HCT116 (cell line): ENCODE results near the gene NSD2. TPM values are rescaled to one million over a fixed set of nuclear protein-coding genes. Genes with fewer than 3 reads are reported as not detected.

Experiments used
- ATAC-seq: fragments of 200-7000 bp; cut with Tn5 transposase; 2 replicates; pipeline ENCODE4 v1.9.1; 2020; ENCODE audit warnings: mild to moderate bottlenecking, moderate library complexity
- BruUV-seq: library from RNA; stranded (reverse); fragments of 400-500 nt; replicated peaks from 2 replicates; lab custom pipeline; 2021; lab: Mats Ljungman, UMichigan
- CTCF ChIA-PET: fragments of 300-600 bp; sonication (Branson Sonifier 250); formaldehyde crosslinking; loops from one replicate; lab custom pipeline; 2021; ENCODE audit warnings: antibody characterized with exemption; lab: Charles Lee
- POLR2A ChIA-PET: fragments of 300-600, 350-600 bp; sonication (Branson Sonifier 250); formaldehyde crosslinking; loops from one replicate; lab custom pipeline; 2021; ENCODE audit warnings: antibody characterized with exemption; lab: Charles Lee
- RAD21 ChIA-PET, 2 experiments: fragments of 300-600 bp; sonication (Branson Sonifier 250); formaldehyde crosslinking; loops; one replicate each; lab custom pipeline; 2023; ENCODE audit warnings: low total read pairs in 2 of 2; ENCODE audit not compliant: uncharacterized antibody in 2 of 2, unreplicated experiment in 2 of 2, low non-redundant PET in 1 of 2; lab: Charles Lee
- DNase-seq: peaks from one replicate; pipeline ENCODE4 v3.0.0-alpha.2; 2010; ENCODE audit warnings: low read depth, low spot score
- H2AFZ ChIP-seq: fragments of 200-600 bp; shearing (Covaris generic), sonication (generic); 2 replicates; pipeline ENCODE4 v1.6.1; 2017; ENCODE audit warnings: low read depth, mixed run types, mixed read lengths, antibody characterized with exemption, low read length; ENCODE audit not compliant: poor library complexity, severe bottlenecking
- H3K27ac ChIP-seq: 2 replicates; pipeline ENCODE4 v1.5.1; 2012; ENCODE audit warnings: low read depth, low read length
- H3K27me3 ChIP-seq: fragments of 200-600 bp; sonication (generic); 2 replicates; pipeline ENCODE4 v1.6.1; 2016; ENCODE audit warnings: mixed run types, low read length, mixed read lengths; ENCODE audit not compliant: insufficient read depth
- H3K36me3 ChIP-seq, 2 experiments: fragments of 200-500 bp in 1 of 2; fragments of 200-600 bp in 1 of 2; sonication (Bioruptor generic) in 1 of 2; sonication (generic) in 1 of 2; 2 replicates each; pipeline versions ENCODE4 v1.5.1 to v1.6.1; 2014 to 2016; ENCODE audit warnings: low read length in 2 of 2, inconsistent platforms in 1 of 2, mixed read lengths in 1 of 2, mixed run types in 1 of 2; ENCODE audit not compliant: insufficient read depth in 2 of 2, control insufficient read depth in 1 of 2
- H3K4me1 ChIP-seq, 2 experiments: fragments of 200-600 bp in 1 of 2; sonication (generic) in 1 of 2; 2 replicates each; pipeline versions ENCODE4 v1.5.1 to v1.6.1; 2012 to 2017; ENCODE audit warnings: low read length in 2 of 2, inconsistent platforms in 1 of 2, mild to moderate bottlenecking in 1 of 2, mixed read lengths in 1 of 2, mixed run types in 1 of 2, moderate library complexity in 1 of 2; ENCODE audit not compliant: insufficient read depth in 2 of 2, control insufficient read depth in 1 of 2
- H3K4me2 ChIP-seq: fragments of 200-600 bp; sonication (generic); 2 replicates; pipeline ENCODE4 v1.6.1; 2017; ENCODE audit warnings: mixed run types, low read length, mixed read lengths
- H3K4me3 ChIP-seq, 2 experiments: fragments of 200-600 bp in 1 of 2; sonication (generic) in 1 of 2; replicated peaks in 1 of 2; 2 replicates each; pipeline ENCODE4 v1.5.1; 2011 to 2016; ENCODE audit warnings: low read length in 2 of 2, control low read depth in 1 of 2, low read depth in 1 of 2, mild to moderate bottlenecking in 1 of 2, mixed read lengths in 1 of 2, mixed run types in 1 of 2
- H3K79me2 ChIP-seq: fragments of 200-600 bp; sonication (generic); 2 replicates; pipeline ENCODE4 v1.6.1; 2017; ENCODE audit warnings: mild to moderate bottlenecking, mixed run types, low read length, moderate library complexity, mixed read lengths; ENCODE audit not compliant: insufficient read depth
- H3K9ac ChIP-seq: fragments of 200-600 bp; sonication (generic); 2 replicates; pipeline ENCODE4 v1.6.1; 2016; ENCODE audit warnings: low read length, mixed read lengths
- H3K9me2 ChIP-seq: fragments of 200-600 bp; sonication (generic), shearing (Covaris generic); 2 replicates; pipeline ENCODE4 v1.6.1; 2017; ENCODE audit warnings: mixed run types, mild to moderate bottlenecking, moderate library complexity; ENCODE audit not compliant: insufficient read depth
- H3K9me3 ChIP-seq, 2 experiments: fragments of 200-500 bp in 1 of 2; fragments of 200-600 bp in 1 of 2; sonication (Bioruptor generic) in 1 of 2; sonication (generic) in 1 of 2; 2 replicates each; pipeline ENCODE4 v1.6.1; 2014 to 2017; ENCODE audit warnings: low read length in 2 of 2, mixed read lengths in 2 of 2, inconsistent platforms in 1 of 2, low read depth in 1 of 2, mild to moderate bottlenecking in 1 of 2, mixed run types in 1 of 2, moderate library complexity in 1 of 2; ENCODE audit not compliant: control insufficient read depth in 1 of 2, insufficient read depth in 1 of 2
- H4K20me1 ChIP-seq: fragments of 200-600 bp; sonication (generic), shearing (Covaris generic); 2 replicates; pipeline ENCODE4 v1.6.1; 2017; ENCODE audit warnings: mixed run types, mild to moderate bottlenecking, moderate library complexity; ENCODE audit not compliant: insufficient read depth
- CBX3 ChIP-seq: IDR thresholded peaks from 2 replicates; pipeline ENCODE4 v1.6.1; 2012; ENCODE audit warnings: low read depth
- CEBPB ChIP-seq: IDR thresholded peaks from 2 replicates; pipeline ENCODE4 v1.6.1; 2012; ENCODE audit warnings: low read depth
- CTCF ChIP-seq, 3 experiments: fragments of 200-600 bp in 1 of 3; sonication (generic) in 1 of 3; IDR thresholded peaks in 2 of 3; conservative IDR thresholded peaks in 1 of 3; 2 replicates each; pipeline ENCODE4 v1.5.1; 2012 to 2017; ENCODE audit warnings: low read depth in 2 of 3, low read length in 2 of 3, antibody characterized with exemption in 1 of 3, borderline replicate concordance in 1 of 3, control low read depth in 1 of 3, mild to moderate bottlenecking in 1 of 3, mixed read lengths in 1 of 3, mixed run types in 1 of 3, moderate library complexity in 1 of 3; ENCODE audit not compliant: insufficient read depth in 1 of 3
- EGR1 ChIP-seq: IDR thresholded peaks from 2 replicates; pipeline ENCODE4 v1.6.1; 2012; ENCODE audit warnings: low read depth
- ELF1 ChIP-seq: IDR thresholded peaks from 2 replicates; pipeline ENCODE4 v1.6.1; 2012; ENCODE audit warnings: low read depth, borderline replicate concordance
- EZH2phosphoT487 ChIP-seq: fragments of 200-600 bp; IDR thresholded peaks from 2 replicates; pipeline ENCODE4 v1.6.1; 2018; ENCODE audit warnings: antibody characterized with exemption, borderline replicate concordance
- FOSL1 ChIP-seq: IDR thresholded peaks from 2 replicates; pipeline ENCODE4 v1.6.1; 2012; ENCODE audit warnings: low read depth
- SIN3A ChIP-seq: IDR thresholded peaks from 2 replicates; pipeline ENCODE4 v1.6.1; 2012; ENCODE audit warnings: low read depth
- SRF ChIP-seq: IDR thresholded peaks from 2 replicates; pipeline ENCODE4 v1.6.1; 2012; ENCODE audit warnings: low read depth
- ZBTB33 ChIP-seq: IDR thresholded peaks from 2 replicates; pipeline ENCODE4 v1.6.1; 2011; ENCODE audit warnings: mild to moderate bottlenecking, low read length, moderate library complexity; ENCODE audit not compliant: insufficient replicate concordance; ENCODE audit errors: extremely low read depth
- intact Hi-C: fragments of 100-400 bp; cut with micrococcal nuclease; formaldehyde crosslinking; loops from 2 replicates; pipeline ENCODE4 v1.10.0; 2022
- total RNA-seq: library from RNA; stranded (reverse); gene quantifications from one replicate; pipeline ENCODE4 v1.2.1, GENCODE V29; 2021; ENCODE audit not compliant: unreplicated experiment

The NSD2 gene
- total RNA-seq, 1 experiment from 2014 or later, result 145 TPM

GRCh38 chr4:1870578-1871443, at the start of gene NSD2 (continued):
- TF ChIP-seq EZH2phosphoT487, result no peak
- no peak for TF ChIP-seq ELF1
- no peak for TF ChIP-seq ZBTB33

GRCh38 chr4:1821679-1822567, 49.3 kb upstream of the NSD2 start:
- Histone ChIP-seq H3K9me3 (no peaks in the 10 kb centered on the region), H3K4me3 (no peak overlapping the region), H3K4me1 (no peaks in the 10 kb centered on the region), H2AFZ (no peak overlapping the region), H3K27me3 (no peaks in the 10 kb centered on the region), H3K36me3 (peaks cover 33 to 56% of the 10 kb centered on the region in 2 experiments; a peak in 3 of 4 replicates), H3K9me2 (no peaks in the 10 kb centered on the region), H3K27ac (no peak overlapping the region), H4K20me1 (no peaks in the 10 kb centered on the region), H3K9ac (no peak overlapping the region), H3K4me2 (no peak overlapping the region), H3K79me2 (no peaks in the 10 kb centered on the region; the same call in 1 of the 2 replicates)
- no TSS peak for BruUV-seq
- TF ChIP-seq CEBPB (no peak), SIN3A (no peak), SRF (no peak), CTCF (IDR thresholded peaks at IDR 0.05 in 2 of 3, conservative IDR thresholded peaks at IDR 0.05 in 1 of 3; ENCODE audit: borderline replicate concordance in 1 of 3, insufficient read depth in 1 of 3, low read depth in 2 of 3, low read length in 2 of 3) (no peak), FOSL1 (no peak), ELF1 (no peak), CBX3 (no peak), EGR1 (no peak), EZH2phosphoT487 (no peak)
- intact Hi-C loops, result no loop called here
- ChIA-PET CTCF (no interaction called here), RAD21 (no interaction called here), POLR2A (no interaction called here)
- DNase-seq (no peak), ATAC-seq (no peak)
